RWPE1 (cell line): Measurements from ENCODE around the gene APBA2.

Experiments
- CTCF ChIA-PET: fragments of 350-600 bp; sonication (Branson Sonifier 250); formaldehyde crosslinking; extraction: SDS; loops from one replicate; lab custom pipeline; 2021; lab: Yijun Ruan, JAX
- POLR2A ChIA-PET: fragments of 400-600 bp; formaldehyde crosslinking; extraction: SDS; loops from one replicate; lab custom pipeline; 2020; ENCODE audit warnings: antibody characterized with exemption; ENCODE audit not compliant: low non-redundant PET; lab: Yijun Ruan, JAX
- DNase-seq: peaks from one replicate; pipeline ENCODE4 v3.0.0; 2012; ENCODE audit warnings: low spot score
- H3K27ac ChIP-seq: fragments of 450-650 bp; 2 replicates; pipeline ENCODE4 v1.5.1; 2017
- TF ChIP-seq, protein P1 (sequence below): fragments of 450-650 bp; conservative IDR thresholded peaks from 2 replicates; pipeline ENCODE4 v1.5.1; 2017; ENCODE audit warnings: low read depth, mild to moderate bottlenecking

Gene APBA2

DNA sequence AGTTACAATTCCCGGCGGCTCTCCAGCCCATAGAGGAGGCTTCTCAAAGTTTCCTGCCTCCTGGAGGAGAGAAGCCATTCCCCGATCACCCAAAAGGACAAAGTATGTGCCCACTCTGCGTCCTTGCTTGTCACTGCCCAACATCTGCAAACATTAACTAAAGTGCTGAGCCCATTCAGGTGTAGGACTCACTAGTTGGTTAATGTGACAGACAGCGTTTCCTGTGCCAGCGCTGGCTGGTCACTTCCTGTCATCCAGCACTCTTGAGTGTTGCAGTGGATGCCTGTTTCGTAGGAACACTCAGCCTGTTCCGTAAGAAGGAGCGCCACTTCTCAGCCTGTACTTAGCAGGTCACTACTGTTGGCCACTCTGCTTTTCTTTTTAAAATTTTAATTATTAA lies 100.3 kb downstream of the APBA2 start:
- DNase-seq: no peak
- CTCF ChIA-PET: no interaction called here
- TF ChIP-seq, protein P1, sequence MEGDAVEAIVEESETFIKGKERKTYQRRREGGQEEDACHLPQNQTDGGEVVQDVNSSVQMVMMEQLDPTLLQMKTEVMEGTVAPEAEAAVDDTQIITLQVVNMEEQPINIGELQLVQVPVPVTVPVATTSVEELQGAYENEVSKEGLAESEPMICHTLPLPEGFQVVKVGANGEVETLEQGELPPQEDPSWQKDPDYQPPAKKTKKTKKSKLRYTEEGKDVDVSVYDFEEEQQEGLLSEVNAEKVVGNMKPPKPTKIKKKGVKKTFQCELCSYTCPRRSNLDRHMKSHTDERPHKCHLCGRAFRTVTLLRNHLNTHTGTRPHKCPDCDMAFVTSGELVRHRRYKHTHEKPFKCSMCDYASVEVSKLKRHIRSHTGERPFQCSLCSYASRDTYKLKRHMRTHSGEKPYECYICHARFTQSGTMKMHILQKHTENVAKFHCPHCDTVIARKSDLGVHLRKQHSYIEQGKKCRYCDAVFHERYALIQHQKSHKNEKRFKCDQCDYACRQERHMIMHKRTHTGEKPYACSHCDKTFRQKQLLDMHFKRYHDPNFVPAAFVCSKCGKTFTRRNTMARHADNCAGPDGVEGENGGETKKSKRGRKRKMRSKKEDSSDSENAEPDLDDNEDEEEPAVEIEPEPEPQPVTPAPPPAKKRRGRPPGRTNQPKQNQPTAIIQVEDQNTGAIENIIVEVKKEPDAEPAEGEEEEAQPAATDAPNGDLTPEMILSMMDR: no peak
- H3K27ac ChIP-seq: no peak overlapping the region
- POLR2A ChIA-PET: no interaction called here

DNA sequence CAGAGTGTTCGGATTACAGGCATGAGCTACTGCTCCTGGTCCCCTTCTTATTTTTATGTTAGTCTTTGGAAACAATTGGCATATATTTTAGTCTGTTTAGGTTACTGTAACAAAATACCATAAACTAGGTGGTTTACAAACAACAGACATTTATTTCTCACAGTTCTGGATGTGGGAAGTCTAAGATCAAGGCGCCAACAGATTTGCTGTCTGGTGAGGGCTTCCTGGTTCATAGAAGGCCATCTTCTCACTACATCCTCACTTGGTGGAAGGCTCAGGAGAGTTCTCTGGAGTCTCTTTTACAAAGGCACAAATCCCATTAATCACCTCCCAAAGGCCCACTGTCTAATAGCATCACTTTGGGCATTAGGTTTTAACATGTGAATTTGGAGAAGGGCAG lies 101.0 kb downstream of the APBA2 start:
- ChIA-PET POLR2A (no interaction called here), CTCF (interaction anchor here (0.5 kb wide), 1 partner anchor 65 kb away, joined by 3 read pairs; no protein-coding TSS in a partner anchor)
- no peak overlapping the region for H3K27ac ChIP-seq
- TF ChIP-seq, protein P1: no peak
- no peak for DNase-seq

DNA sequence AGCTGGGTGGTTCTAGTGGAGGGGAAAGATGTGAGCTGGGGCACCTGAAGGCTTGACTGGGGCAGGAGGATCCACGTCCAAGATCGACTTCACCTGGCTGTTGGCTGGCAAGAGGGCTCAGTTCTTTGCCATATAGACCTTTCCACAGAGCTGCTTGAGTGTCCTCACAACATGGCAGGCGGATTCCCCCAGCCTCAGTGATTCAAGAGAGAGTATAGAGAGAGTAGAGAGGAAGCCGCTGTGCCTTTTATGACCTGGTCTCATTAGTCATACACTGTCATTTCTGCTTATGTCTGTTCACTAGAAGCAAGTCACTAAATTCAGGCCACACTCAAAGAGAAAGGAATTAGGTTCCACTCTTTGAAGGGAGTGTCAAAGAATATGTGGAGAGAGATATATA lies 101.6 kb downstream of the APBA2 start:
- H3K27ac ChIP-seq: no peak overlapping the region
- ChIA-PET POLR2A (no interaction called here), CTCF (no interaction called here)
- no peak for DNase-seq
- TF ChIP-seq, protein P1: no peak

DNA sequence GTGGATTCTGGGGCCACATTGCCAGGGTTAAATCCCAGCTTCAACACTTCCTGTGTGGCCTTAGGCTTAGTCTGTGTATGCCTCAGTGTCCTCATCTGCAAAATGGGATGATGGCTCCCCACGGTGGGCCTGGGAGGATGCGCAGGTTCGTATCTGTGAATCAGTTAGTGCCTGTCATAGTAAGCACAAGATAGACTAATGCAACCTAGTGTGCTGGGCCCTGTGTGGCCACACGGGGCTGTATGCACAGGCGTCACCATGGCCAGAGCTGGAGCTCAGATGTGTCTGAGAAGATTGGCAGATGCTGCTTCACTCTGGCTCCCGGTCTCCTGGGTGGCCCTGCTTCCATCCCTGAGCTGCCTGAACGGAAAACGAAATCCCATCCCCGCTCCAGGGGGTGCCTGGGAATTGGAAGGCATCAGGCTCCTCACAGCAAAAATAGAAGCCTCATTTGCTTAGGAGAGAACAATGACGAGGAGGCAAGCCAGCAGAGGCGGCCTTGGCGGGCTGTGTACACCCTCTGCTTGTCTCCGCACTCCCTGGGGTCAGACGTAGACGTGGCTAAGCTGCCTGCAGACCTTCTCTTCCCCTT lies 103.6 kb downstream of the APBA2 start:
- no peak for DNase-seq
- no peak overlapping the region for H3K27ac ChIP-seq
- TF ChIP-seq, protein P1: no peak
- CTCF ChIA-PET: no interaction called here
- POLR2A ChIA-PET: no interaction called here

DNA sequence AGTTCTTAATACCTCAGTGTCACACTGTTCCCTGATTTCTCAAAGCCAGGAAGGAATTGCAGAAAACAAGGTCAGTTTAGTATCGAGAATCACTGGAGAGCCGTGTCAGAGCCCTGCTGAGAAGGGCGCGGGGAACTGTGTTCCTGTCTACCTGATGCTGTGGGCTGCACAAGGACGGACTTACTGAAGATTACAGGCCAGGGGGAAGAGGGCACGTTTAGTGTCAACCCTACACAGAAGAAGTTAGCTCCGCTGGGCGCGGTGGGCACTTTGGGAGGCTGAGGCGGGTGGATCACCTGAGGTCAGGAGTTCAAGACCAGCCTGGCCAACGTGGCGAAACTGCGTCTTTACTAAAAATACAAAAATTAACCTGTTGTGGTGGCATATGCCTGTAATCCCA lies 104.1 kb downstream of the APBA2 start:
- CTCF ChIA-PET: interaction anchor here (0.8 kb wide), 1 partner anchor 112 kb away, joined by 3 read pairs; no protein-coding TSS in a partner anchor
- POLR2A ChIA-PET: no interaction called here

DNA sequence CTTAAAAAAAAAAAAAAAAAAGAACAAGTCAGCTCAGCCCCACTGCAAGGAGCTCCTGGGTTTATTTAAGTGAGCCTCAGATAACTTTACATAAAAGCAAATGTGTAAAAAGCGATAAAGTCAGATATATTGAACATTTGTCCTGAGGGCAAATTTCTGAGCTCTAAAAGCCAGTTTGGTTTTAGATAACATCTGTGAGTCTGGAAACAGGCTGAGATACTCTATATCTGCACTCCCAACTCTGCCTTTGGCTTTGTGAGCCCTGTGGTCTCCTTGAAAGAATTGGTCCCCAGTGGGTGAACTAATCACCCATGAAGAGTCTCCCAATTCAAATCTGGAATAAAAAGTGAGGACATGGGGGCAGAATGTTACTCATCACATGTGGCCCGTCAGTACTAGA lies 104.6 kb downstream of the APBA2 start:
- CTCF ChIA-PET: interaction anchor here (0.8 kb wide), 1 partner anchor 112 kb away, joined by 3 read pairs; no protein-coding TSS in a partner anchor

More for the DNA sequence above, 104.1 kb downstream of the APBA2 start:
- TF ChIP-seq, protein P1: no peak
- DNase-seq: no peak
- no peak overlapping the region for H3K27ac ChIP-seq

More for the DNA sequence above, 104.6 kb downstream of the APBA2 start:
- POLR2A ChIA-PET: no interaction called here
- no peak for DNase-seq
- TF ChIP-seq, protein P1: no peak
- no peak overlapping the region for H3K27ac ChIP-seq
